K562 (cell line): ENCODE results near the gene SDCBP2.
"Not testable (repeated sequence)": the region's sequence is repeated elsewhere in the genome, so short reads cannot be mapped to it uniquely, and the experiment has no call there.

ENCODE experiments used
- CBFB ChIP-seq: sonication (generic); formaldehyde crosslinking; IDR thresholded peaks from 2 replicates; pipeline ENCODE4 v1.4.0; 2020; ENCODE audit warnings: mild to moderate bottlenecking, missing genetic modification reagents
- ESRRA ChIP-seq: fragments of 450-650 bp; IDR thresholded peaks from 2 replicates; pipeline ENCODE4 v1.6.1; 2014; ENCODE audit warnings: low read depth, mild to moderate bottlenecking, moderate library complexity, borderline replicate concordance
- NRF1 ChIP-seq, 2 experiments: fragments of 450-650 bp; IDR thresholded peaks in 1 of 2; conservative IDR thresholded peaks in 1 of 2; 2 replicates each; pipeline ENCODE4 v1.6.1; 2014; ENCODE audit warnings: mild to moderate bottlenecking in 2 of 2
- POLR2AphosphoS5 ChIP-seq: IDR thresholded peaks from 2 replicates; pipeline ENCODE4 v1.6.1; 2011; ENCODE audit warnings: mild to moderate bottlenecking, low read depth, low read length, moderate library complexity; ENCODE audit not compliant: control insufficient read depth, insufficient read depth
- SAP30 ChIP-seq: fragments of 200-600 bp; sonication (generic); IDR thresholded peaks from 2 replicates; pipeline ENCODE4 v1.6.1; 2012; ENCODE audit warnings: borderline replicate concordance, low read depth, mild to moderate bottlenecking, moderate library complexity, low read length, control low read depth, inconsistent platforms; ENCODE audit not compliant: insufficient read depth, poor library complexity, severe bottlenecking
- SIX5 ChIP-seq, 2 experiments: IDR thresholded peaks; 2 replicates each; pipeline ENCODE4 v1.6.1; 2011; ENCODE audit warnings: low read length in 2 of 2, borderline replicate concordance in 1 of 2, low read depth in 1 of 2, mild to moderate bottlenecking in 1 of 2, moderate library complexity in 1 of 2; ENCODE audit not compliant: insufficient read depth in 1 of 2
- SOX6 ChIP-seq: fragments of 450-650 bp; IDR thresholded peaks from 2 replicates; pipeline ENCODE4 v1.6.1; 2014; ENCODE audit warnings: mild to moderate bottlenecking
- STAG1 ChIP-seq: sonication (generic); formaldehyde crosslinking; IDR thresholded peaks from 2 replicates; pipeline ENCODE4 v1.5.0; 2020; ENCODE audit warnings: missing genetic modification reagents, borderline replicate concordance
- ZNF224 ChIP-seq: sonication (generic); formaldehyde crosslinking; IDR thresholded peaks from 2 replicates; pipeline ENCODE4 v1.8.0; 2022; ENCODE audit warnings: mild to moderate bottlenecking, missing genetic modification reagents
- ZNF232 ChIP-seq: sonication (generic); formaldehyde crosslinking; IDR thresholded peaks from 2 replicates; pipeline ENCODE4 v1.8.0; 2022; ENCODE audit warnings: mild to moderate bottlenecking, missing genetic modification reagents
- TF ChIP-seq, protein P1 (sequence below), 3 experiments: IDR thresholded peaks in 2 of 3; conservative IDR thresholded peaks in 1 of 3; 2 replicates each; pipeline ENCODE4 v1.5.1; 2011 to 2012; ENCODE audit warnings: low read length in 3 of 3, mild to moderate bottlenecking in 3 of 3, control low read depth in 2 of 3, improper control_type of control experiment in 1 of 3, inconsistent platforms in 1 of 3, low read depth in 1 of 3, mixed read lengths in 1 of 3, moderate library complexity in 1 of 3; ENCODE audit not compliant: insufficient read depth in 2 of 3
- TF ChIP-seq, protein P2 (sequence below): sonication (generic); formaldehyde crosslinking; IDR thresholded peaks from 2 replicates; pipeline ENCODE4 v1.8.1; 2022; ENCODE audit warnings: missing genetic modification reagents

DNA sequence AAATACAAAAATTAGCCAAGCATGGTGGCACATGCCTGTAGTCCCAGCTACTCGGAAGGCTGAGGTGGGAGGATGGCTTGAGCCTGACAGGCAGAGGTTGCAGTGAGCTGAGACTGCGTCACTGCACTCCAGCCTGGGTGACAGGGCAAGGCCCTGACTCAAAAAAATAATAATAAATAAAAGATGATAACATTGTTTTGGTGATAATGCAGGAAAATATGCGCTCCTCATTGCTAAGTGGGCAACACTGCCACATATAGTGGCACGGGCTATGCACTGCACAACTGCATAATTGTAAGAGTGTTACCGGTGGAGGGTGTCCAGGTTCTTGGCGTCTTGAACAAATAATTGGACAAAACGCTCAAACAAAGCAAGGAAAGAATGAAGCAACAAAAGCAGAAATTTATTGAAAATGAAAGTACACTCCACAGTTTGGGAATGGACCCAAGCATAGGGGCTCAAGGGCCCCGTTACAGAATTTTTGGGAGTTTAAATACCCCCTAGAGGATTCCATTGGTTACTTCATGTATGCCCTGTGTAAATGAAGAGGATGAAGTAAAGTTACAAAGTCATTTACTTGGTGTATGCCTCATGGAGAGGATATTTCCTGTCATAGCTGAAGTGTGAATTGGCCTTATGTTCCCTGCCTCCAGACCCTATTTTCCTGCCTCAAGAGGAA is 14.6 kb upstream of the SDCBP2 start:
- not testable (repeated sequence) for TF ChIP-seq STAG1 (CRISPR knock-in tag); POLR2AphosphoS5; ZNF224 (CRISPR knock-in tag); SAP30; ESRRA; NRF1 (conservative IDR thresholded peaks at IDR 0.05 in 1 of 2, IDR thresholded peaks at IDR 0.05 in 1 of 2); SOX6; SIX5 (IDR thresholded peaks at IDR 0.05; ENCODE audit: borderline replicate concordance in 1 of 2, insufficient read depth in 1 of 2, low read depth in 1 of 2, low read length in 2 of 2); ZNF232 (CRISPR knock-in tag); CBFB (CRISPR knock-in tag)
- TF ChIP-seq, protein P1, sequence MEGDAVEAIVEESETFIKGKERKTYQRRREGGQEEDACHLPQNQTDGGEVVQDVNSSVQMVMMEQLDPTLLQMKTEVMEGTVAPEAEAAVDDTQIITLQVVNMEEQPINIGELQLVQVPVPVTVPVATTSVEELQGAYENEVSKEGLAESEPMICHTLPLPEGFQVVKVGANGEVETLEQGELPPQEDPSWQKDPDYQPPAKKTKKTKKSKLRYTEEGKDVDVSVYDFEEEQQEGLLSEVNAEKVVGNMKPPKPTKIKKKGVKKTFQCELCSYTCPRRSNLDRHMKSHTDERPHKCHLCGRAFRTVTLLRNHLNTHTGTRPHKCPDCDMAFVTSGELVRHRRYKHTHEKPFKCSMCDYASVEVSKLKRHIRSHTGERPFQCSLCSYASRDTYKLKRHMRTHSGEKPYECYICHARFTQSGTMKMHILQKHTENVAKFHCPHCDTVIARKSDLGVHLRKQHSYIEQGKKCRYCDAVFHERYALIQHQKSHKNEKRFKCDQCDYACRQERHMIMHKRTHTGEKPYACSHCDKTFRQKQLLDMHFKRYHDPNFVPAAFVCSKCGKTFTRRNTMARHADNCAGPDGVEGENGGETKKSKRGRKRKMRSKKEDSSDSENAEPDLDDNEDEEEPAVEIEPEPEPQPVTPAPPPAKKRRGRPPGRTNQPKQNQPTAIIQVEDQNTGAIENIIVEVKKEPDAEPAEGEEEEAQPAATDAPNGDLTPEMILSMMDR (IDR thresholded peaks at IDR 0.05 in 2 of 3, conservative IDR thresholded peaks at IDR 0.05 in 1 of 3; ENCODE audit: insufficient read depth in 2 of 3, low read depth in 1 of 3, low read length in 3 of 3): not testable (repeated sequence)
- TF ChIP-seq, protein P2, sequence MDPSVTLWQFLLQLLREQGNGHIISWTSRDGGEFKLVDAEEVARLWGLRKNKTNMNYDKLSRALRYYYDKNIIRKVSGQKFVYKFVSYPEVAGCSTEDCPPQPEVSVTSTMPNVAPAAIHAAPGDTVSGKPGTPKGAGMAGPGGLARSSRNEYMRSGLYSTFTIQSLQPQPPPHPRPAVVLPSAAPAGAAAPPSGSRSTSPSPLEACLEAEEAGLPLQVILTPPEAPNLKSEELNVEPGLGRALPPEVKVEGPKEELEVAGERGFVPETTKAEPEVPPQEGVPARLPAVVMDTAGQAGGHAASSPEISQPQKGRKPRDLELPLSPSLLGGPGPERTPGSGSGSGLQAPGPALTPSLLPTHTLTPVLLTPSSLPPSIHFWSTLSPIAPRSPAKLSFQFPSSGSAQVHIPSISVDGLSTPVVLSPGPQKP (CRISPR knock-in tag): not testable (repeated sequence)
